HG03442 (cell line): ENCODE results near the gene ATP2B2.
"Not testable (repeated sequence)": the region's sequence is repeated elsewhere in the genome, so short reads cannot be mapped to it uniquely, and the experiment has no call there.

Experiments used
- ATAC-seq: cut with Tn5 transposase; IDR thresholded peaks from one replicate; pipeline ENCODE4 v1.9.1; 2021; ENCODE audit warnings: mild to moderate bottlenecking, moderate library complexity; ENCODE audit not compliant: unreplicated experiment

Gene ATP2B2

GRCh38 chr3:10387881-10388609 lies 117.3 kb downstream of the ATP2B2 start:
- ATAC-seq, result no peak

GRCh38 chr3:10386121-10386520 lies 119.3 kb downstream of the ATP2B2 start:
- no peak for ATAC-seq

DNA sequence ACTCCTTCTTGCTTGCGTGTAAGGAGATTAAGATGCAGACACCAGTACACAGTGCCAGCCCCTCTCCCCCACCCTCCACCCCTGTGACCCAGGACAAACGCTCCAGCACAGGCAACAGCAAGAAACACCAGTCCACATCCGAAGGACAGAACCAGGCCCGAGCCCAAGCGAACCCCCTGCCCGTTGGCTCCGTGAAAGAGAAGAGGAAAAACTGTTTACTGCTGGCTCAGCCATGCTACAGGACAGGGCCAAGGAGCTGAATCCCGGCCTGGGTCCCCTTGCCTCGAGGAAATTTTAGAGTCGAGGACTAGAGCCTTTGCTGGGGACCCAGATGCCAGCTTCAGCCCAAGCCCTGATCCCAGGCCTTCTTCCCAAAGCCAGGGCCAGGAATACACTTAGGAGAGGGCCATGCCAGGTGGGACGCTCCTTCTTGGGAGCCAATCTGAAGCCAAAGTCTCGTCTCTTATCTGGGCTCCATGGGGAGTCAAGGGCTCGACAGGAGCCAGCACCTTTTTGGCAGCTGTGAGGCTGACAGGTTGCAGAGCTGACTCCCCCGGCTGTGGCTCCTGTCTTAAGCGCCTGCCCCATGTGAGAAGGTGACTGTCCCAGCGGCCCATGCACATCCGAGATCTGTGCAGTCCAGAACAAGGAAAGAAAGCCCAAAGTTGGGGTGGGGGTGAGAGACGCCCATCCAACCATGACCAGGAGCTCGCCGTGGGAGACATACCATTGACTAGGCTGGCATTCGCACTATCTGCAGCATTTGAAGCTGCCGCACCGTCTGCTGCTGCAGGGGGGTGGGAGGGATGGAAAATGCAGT lies 120.6 kb downstream of the ATP2B2 start:
- no peak for ATAC-seq

GRCh38 chr3:10383850-10384248 lies 121.5 kb downstream of the ATP2B2 start:
- no peak for ATAC-seq

- no peak for ATAC-seq
These were observed 122.2 kb downstream of the ATP2B2 start for GRCh38 chr3:10382892-10383849.

- ATAC-seq, result not testable (repeated sequence)
These were observed 122.9 kb downstream of the ATP2B2 start for GRCh38 chr3:10382445-10382844.

DNA sequence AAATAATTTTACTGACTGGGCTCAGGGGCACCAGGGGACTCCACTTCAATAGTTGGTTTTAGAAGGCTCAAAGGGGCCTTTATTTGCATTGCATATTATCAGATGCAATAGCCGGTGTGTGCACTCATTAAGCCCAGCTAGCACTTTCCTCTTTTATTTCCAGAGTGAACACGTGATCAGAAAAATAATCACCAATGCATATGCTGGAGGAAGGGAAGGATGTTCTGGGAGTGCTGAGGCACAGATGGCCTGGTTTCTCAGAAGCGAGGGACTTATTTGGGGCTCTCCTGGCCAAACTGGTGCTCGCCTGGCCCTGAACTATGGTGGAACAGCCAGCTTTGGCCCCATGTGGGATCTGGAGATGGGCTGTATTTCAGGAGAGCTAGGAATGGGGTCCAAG lies 124.0 kb downstream of the ATP2B2 start:
- no peak for ATAC-seq

GRCh38 chr3:10380906-10381305 lies 124.5 kb downstream of the ATP2B2 start:
- no peak for ATAC-seq

GRCh38 chr3:10379961-10380360 lies 125.4 kb downstream of the ATP2B2 start:
- ATAC-seq, result no peak

GRCh38 chr3:10379161-10379560 lies 126.2 kb downstream of the ATP2B2 start:
- ATAC-seq, result no peak

- ATAC-seq, result no peak
These were observed 126.6 kb downstream of the ATP2B2 start for GRCh38 chr3:10378742-10379141.

- no peak for ATAC-seq
These were observed 127.1 kb downstream of the ATP2B2 start for GRCh38 chr3:10378246-10378645.

GRCh38 chr3:10377148-10377725 lies 128.1 kb downstream of the ATP2B2 start:
- ATAC-seq, result no peak

DNA sequence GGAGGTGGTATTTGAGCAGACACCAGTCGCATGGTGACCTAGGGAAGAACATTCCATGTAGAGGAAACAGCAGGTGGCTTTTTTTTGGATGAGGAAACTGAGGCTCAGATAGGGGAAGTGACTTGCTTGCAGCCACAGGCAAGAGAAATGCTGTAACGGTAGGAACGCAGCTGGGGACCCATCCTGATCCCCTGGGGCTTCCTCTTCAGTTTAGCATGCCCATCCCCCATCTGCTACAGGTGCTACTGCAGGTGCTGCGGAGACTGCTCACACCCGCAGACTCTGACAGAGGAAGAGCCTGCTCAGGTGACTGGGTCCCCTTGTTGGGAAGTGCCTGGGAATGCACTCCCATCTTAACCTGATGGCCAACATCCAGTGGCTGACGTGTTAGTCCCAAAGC lies 129.0 kb downstream of the ATP2B2 start:
- no peak for ATAC-seq

- no peak for ATAC-seq
These were observed 129.9 kb downstream of the ATP2B2 start for GRCh38 chr3:10375296-10376053.

DNA sequence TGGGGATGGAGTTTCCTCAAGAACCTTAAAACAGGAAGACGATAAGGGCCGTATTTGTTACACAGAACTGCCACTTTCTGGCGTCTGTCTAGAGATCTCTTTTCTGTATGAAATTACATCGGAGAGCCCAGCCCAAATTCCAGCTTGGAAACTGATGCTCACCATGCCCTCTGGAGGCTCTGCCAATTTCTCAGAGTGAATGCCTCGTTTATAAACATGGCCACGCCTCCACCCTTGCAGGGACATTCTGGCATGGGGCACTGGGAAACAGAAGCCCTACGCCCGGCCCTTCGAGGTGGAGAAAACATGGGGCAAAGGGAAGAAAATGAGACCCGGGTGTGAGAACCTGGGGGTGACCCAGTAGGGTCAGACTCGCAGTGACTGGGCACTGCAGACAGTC lies 131.1 kb downstream of the ATP2B2 start:
- no peak for ATAC-seq

DNA sequence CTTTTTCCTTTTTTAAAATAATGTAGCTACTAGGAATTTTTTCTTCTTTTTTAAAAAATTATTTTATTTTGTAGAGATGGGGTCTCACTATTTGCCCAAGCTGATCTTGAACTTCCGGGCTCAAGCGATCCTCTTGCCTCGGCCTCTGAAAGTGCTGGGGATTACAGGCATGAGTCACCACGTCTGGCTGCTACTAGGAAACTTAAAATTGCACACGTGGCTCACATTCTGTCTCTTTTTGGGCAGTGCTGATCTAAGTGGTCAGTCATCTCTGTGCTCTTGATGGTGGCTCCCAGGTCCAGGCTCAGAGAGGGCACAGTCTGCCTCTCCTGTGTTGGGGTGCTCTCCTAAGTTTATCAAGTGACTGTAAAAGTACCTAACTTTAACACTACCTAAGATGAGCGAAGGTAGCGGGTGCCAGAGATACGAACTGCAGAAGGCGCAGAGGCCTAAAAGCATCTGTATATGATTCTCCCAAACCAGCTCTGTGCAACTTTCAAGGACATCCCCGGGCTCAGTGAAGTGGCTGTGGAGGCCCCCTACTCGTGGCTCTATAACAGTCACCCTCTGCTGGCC lies 131.6 kb downstream of the ATP2B2 start:
- ATAC-seq, result no peak

DNA sequence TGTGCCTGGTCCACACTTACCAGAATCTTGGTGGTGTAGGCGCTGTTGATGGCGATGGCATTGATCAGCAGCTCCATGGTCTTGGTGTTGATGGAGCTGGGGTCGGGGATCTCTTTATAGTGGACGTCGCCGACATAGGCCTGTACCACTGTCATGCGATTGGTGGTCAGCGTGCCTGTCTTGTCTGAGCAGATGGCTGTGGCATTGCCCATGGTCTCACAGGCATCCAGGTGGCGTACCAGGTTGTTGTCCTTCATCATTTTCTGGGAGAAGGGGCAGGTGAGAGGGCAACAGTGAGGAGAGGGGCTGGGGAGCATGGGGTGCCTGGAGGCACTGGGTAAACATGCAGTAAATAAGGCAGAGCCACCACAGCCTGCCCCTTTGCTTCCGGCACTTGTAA lies 133.6 kb downstream of the ATP2B2 start:
- ATAC-seq, result no peak

DNA sequence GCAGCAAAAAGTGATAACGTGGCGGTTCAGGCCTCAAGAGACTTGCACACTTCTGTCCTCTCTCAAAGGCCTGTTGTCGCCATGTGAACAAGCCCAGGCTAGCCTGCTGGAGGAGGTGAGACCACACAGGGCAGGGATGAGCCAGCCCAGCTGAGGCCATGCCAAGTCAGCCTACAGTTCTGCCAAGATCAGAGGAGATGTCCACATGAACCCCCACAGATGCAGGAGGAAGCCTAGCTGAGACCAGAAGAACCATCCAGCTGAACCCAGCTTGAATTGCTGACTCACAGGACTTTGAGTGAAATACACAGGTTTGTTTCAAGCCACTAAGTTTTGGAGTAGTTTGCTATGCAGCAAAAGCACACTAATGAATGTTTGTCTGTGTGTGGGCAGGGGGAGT lies 134.2 kb downstream of the ATP2B2 start:
- ATAC-seq, result no peak

- no peak for ATAC-seq
These were observed 135.0 kb downstream of the ATP2B2 start for GRCh38 chr3:10370429-10370828.
